Measurements from ENCODE around the gene FYN.

The FYN gene

GRCh38 chr6:111759331-111759835, 113.9 kb downstream of the FYN start:
- TF ChIP-seq CTCF (IDR thresholded peaks at IDR 0.05; ENCODE audit: extremely low read depth, insufficient read depth, missing control alignments), result no peak
- DNase-seq (ENCODE audit: low spot score), result no peak
- in situ Hi-C loops (cut with MboI; ENCODE audit: low pct_unique_long_range_greater_than_20kb, low sequenced_read_pairs, unreplicated experiment), result no loop called here

GRCh38 chr6:111758608-111759329, 114.5 kb downstream of the FYN start:
- in situ Hi-C loops (cut with MboI; ENCODE audit: low pct_unique_long_range_greater_than_20kb, low sequenced_read_pairs, unreplicated experiment), result no loop called here
- TF ChIP-seq CTCF (IDR thresholded peaks at IDR 0.05; ENCODE audit: extremely low read depth, insufficient read depth, missing control alignments), result no peak
- DNase-seq (ENCODE audit: low spot score), result no peak

- no peak for TF ChIP-seq CTCF (IDR thresholded peaks at IDR 0.05; ENCODE audit: extremely low read depth, insufficient read depth, missing control alignments)
- in situ Hi-C loops (cut with MboI; ENCODE audit: low pct_unique_long_range_greater_than_20kb, low sequenced_read_pairs, unreplicated experiment), result no loop called here
- DNase-seq (ENCODE audit: low spot score), result no peak
These were observed 115.9 kb downstream of the FYN start for GRCh38 chr6:111757342-111757741.

- no peak for DNase-seq (ENCODE audit: low spot score)
- in situ Hi-C loops (cut with MboI; ENCODE audit: low pct_unique_long_range_greater_than_20kb, low sequenced_read_pairs, unreplicated experiment), result no loop called here
These were observed 118.8 kb downstream of the FYN start for GRCh38 chr6:111754423-111754822.

GRCh38 chr6:111753573-111753972, 119.7 kb downstream of the FYN start:
- no peak for TF ChIP-seq CTCF (IDR thresholded peaks at IDR 0.05; ENCODE audit: extremely low read depth, insufficient read depth, missing control alignments)
- in situ Hi-C loops (cut with MboI; ENCODE audit: low pct_unique_long_range_greater_than_20kb, low sequenced_read_pairs, unreplicated experiment), result no loop called here
- no peak for DNase-seq (ENCODE audit: low spot score)

More at GRCh38 chr6:111754423-111754822, 118.8 kb downstream of the FYN start:
- TF ChIP-seq CTCF (IDR thresholded peaks at IDR 0.05; ENCODE audit: extremely low read depth, insufficient read depth, missing control alignments), result no peak

- DNase-seq (ENCODE audit: low spot score), result no peak
- in situ Hi-C loops (cut with MboI; ENCODE audit: low pct_unique_long_range_greater_than_20kb, low sequenced_read_pairs, unreplicated experiment), result no loop called here
- TF ChIP-seq CTCF (IDR thresholded peaks at IDR 0.05; ENCODE audit: extremely low read depth, insufficient read depth, missing control alignments), result no peak
These were observed 120.8 kb downstream of the FYN start for GRCh38 chr6:111752476-111752875.
